ENCODE results near the gene ZFP57.

GRCh38 chr6:29637247-29637646 lies 43.7 kb downstream of the ZFP57 start:
- no peak for TF ChIP-seq POLR2AphosphoS5 (IDR thresholded peaks at IDR 0.05)
- TF ChIP-seq, protein P1, sequence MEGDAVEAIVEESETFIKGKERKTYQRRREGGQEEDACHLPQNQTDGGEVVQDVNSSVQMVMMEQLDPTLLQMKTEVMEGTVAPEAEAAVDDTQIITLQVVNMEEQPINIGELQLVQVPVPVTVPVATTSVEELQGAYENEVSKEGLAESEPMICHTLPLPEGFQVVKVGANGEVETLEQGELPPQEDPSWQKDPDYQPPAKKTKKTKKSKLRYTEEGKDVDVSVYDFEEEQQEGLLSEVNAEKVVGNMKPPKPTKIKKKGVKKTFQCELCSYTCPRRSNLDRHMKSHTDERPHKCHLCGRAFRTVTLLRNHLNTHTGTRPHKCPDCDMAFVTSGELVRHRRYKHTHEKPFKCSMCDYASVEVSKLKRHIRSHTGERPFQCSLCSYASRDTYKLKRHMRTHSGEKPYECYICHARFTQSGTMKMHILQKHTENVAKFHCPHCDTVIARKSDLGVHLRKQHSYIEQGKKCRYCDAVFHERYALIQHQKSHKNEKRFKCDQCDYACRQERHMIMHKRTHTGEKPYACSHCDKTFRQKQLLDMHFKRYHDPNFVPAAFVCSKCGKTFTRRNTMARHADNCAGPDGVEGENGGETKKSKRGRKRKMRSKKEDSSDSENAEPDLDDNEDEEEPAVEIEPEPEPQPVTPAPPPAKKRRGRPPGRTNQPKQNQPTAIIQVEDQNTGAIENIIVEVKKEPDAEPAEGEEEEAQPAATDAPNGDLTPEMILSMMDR (IDR thresholded peaks at IDR 0.05), result no peak
